GM19452 (cell line): ENCODE measurements around the gene COBL.

Experiments used
- ATAC-seq: cut with Tn5 transposase; IDR thresholded peaks from one replicate; pipeline ENCODE4 v1.9.1; 2021; ENCODE audit not compliant: unreplicated experiment

COBL gene

DNA sequence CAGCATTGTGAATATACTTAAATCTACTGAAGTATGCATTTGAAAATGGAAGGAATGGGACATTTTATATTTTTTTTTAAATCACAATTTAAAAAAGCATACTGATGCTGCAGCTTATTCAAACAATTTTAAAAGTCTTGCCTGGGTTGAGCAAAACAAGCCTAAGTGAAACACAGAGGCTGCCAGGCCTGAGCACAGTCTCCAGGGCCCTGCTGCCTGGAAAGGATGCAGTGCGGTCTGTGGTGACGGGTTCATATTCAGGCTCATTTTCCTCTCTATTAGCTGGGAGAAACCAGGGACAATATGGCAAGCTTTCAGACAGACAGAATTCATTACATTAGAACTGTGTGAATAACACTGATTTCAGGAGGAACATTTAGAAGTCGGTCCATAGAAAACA lies 251.9 kb downstream of the COBL start:
- no peak for ATAC-seq

DNA sequence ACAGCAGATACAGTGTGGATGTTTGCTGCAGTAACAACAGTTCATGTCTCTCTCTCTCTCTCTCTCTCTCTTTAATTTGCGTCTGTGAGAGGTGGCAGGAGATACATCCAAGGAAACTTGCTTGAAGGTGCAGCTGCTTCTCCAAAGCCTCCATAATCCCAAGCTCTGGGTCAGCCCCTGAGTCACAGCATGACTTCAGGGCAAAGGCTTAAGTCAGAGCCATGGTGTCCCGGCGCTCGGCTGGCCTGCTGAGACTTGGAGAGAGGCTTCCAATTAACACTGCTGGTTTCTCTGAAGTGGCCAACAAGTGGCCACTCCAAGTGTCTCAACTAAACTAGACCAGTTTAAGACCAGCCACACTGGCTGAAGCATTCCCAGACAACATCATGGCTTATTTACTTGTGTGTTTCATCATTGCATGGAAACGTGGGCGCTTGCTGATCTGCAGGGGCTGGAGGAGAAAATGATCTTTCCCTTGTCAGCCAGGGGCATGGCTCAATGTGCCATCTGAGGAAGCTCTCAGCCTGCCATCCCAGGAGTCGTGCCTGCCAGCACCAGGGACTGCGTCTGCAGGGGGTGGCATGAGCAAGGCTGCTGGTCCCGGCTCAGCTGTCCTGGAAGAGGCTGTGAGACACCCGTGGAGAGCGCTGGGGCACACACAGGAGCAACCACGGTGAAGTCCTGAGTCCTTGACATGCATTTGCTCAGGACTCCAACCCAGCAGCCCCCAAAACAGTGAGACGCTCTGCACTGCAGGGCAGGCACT lies 254.2 kb downstream of the COBL start:
- ATAC-seq = no peak

DNA sequence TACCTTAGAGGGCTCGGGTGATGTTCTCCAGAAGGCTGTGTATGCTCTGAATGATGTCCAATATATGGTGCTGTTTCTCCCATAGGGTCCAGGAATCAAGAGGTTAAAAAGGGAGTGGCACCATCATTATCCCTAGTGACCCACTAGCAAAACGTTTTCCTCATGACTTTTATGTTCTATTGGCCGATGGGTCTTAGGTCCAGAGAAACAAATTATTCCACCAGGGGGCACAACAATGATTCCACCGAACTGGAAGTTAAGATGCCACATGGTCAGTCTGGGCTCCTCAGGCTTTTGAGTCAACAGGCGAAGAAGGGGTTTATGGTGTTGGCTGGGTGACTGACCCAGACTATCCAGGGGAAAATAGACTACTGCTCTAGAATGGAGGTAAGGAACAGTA lies 256.1 kb downstream of the COBL start:
- no peak for ATAC-seq

DNA sequence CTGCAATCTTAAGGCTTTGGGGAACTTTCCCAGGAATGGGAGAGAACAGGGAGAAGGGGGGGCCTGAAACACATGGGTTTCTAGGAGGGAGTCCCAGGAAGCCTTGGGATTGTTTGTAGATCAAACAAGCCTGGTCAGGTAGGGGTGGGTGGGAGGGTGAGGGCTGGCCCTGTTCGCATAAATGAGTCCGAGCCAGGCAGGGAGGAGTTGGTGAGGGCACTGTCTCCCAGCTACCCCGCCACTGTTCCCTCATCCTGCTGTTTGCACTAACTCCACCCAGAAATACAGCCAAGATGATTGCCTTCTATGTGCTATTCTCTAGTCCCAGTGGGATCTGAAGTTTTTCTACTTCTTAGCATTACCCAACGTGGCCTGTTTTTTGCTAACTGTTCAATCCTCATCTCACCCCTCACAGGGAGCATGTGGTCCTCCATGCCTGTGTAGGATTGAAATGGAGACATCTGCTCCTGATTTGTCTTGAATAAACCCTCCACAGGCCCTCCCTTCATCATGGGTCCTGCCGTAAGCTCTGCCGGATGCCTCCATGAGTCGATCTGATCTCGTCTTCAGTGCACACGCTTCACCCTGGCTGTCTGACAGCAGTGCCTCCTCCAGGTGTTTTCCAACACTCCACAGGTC lies 257.0 kb downstream of the COBL start:
- no peak for ATAC-seq

DNA sequence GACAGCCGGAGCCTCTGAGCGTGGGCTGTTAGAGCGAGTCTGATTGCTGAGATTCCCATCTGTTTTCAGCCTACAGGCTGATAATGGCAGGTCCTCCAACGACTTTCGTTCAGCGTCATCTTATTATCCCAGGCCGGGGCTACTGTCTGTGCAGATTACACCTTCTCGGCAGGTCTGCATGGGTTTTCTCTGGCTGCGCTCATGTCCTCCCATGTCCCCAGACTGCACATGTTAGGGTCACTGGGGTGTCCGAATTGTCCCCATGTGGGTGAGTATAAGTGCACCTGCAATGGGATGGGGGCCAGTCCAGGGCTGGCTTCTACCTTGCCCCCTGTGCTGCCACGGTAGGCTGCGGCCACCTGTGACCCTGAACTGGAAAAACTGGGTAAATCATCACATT lies 257.8 kb downstream of the COBL start:
- no peak for ATAC-seq

DNA sequence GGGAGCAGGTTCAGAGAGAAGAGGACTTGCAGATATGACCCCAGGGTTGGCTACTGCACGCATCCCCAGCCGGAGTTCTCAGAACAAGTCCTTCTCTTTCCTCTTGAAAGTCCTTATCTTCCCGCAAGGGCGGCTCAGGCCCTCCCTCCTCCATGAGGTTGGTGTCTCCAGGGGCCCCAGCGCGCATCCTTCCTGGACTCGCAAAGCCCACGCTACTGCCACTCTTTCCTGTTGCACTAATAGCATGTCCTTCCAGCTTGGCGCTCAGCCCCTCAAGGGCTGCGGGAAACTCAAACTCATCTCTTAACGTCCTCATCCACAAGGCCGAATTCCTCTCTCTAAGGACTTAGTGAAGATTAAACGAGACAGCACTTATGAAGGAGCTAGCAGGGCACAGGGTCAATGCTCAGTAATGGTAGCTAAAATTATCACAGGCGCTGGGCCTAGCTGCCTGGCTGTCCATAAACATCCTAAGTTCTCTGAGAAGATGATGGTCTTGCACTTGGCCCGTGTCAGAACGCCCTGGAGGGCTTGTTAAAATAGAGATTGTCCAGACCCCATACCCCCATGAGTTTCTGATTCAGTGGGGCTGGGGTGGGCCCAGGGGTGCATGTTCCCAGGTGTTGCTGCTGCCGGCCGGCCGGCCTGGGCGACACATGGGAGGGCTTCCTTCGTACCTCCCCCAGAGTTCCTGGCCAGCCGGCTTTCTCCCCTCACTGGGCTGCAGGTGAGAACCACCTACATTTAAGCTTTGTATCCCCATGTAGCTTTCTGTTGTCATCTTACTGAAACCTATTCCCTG lies 261.4 kb downstream of the COBL start:
- no peak for ATAC-seq

DNA sequence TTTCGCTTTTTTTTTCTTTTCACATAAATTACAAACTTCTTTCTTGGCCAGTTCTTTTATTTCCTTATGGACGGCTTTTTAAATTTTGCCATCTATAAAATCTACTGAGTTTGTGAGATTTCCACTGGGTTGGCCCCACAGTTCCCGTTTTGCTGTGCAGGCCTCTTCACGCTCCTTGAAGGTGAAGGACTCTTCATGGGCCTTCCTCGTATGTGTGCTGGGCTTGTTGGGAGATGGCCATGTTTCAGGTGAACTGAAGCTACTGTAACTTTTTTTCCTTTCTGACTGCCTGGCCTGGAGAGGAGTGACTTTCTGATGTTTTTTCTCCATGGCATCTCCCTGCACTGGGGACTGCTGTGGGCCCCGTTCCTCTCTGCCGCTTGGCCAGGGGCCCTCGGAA lies 262.4 kb downstream of the COBL start:
- ATAC-seq = no peak

DNA sequence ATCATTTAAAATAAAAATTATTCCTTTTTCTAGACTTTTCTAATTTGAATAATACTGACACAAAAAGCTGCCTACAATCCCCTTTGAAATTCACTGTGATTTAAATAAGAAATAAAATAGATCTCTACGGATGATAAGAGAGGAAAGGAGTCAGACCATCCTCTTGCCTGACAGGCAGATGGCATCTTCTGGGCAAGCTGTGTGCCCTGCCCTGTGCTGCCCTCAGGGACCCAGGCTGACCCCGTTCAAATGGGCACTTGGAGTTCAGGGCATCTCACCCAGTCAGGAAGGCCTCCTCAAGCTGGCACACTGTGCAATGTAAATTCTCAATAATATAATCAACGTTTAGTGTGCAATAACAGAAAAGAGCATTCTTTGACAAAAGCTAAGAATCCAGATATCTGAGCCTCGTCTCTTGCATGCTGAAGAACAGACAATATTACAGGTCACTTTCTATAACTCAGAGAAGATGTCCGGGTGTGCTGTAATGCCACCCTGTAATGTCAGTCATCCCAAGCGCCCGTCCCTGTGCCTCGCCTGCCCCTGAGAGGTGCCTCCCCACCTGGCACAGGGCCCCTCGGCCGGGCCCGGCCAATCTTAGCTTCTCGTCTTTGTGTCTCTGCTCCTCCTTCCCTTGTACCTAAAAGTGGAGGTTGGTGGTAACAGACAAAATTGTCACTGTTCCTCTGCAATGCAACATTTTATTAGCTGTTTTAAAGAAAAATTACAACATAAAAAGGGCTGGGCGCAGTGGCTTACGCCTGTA lies 263.3 kb downstream of the COBL start:
- ATAC-seq = no peak

DNA sequence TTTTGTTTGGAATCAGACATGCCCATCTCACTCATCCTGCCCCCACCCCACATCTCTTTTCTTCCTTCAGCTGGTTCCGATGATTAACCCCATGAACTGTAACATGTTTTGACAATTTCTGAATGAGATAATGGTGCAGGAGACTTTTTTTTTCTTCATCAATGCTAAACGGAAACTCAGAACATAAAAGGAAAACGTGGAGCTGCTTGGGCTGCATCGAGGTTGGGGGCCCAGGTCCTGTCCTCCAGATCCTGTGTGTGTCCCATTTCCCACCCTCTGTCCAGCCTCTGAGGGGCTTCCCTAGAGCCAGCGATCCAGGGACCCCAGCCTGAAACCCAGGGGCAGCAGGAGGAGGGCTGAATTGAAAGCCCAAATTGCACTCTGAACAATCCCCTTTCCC lies 270.1 kb downstream of the COBL start:
- no peak for ATAC-seq

DNA sequence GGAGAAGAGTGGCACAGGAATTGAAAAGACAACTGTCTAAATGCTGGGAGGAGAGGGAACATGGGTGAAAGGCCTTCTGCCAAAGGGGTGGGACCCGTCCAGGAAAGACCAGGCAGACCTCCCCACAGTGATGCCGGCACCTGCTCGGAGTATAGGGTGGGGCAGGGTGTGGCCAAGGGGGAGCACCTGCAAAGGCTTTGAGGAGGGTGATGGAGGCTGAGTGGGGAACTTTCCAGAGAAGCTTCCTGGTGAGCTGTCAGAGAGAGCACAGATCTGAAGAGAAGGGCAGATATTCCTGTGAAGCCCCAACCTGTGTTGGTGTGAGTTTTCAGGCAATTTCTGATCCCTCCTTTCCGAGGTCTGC lies 270.5 kb downstream of the COBL start:
- no peak for ATAC-seq

DNA sequence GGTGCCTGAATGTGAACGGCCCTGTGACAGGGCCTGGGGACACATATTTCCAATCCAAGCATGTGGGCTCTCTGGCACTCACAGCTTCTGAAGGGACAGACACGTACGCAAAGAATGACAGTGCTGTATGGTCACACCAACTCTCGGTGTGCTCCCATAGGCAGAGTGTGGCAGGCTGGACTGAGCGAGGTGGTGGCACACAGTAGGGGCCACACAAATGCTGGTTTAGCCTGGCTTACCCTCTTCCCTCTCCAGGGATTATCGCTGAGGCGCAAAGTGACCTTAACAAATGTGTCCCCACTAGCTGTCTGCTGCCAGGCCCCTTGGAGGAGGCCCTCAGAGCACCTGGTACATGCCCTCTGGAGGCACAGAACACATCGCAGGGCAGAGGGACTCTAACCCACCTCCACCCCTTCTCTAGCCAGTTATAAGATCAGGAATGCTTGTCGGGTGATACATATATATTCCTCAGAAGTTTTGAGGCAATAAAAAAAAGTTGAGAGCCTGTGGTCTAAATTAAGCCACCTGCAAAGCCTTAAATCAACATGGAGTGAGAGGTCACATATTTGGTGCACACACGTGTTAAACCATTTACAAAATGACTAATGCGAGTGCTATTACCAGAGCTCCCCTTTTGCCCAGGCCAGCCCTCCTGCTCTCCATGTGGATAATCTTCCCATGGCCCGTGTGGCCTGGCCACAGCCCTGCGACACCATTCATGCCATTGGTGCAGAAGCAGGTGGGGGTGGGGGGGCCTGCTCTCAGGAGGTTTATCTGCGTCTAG lies 271.1 kb downstream of the COBL start:
- no peak for ATAC-seq

DNA sequence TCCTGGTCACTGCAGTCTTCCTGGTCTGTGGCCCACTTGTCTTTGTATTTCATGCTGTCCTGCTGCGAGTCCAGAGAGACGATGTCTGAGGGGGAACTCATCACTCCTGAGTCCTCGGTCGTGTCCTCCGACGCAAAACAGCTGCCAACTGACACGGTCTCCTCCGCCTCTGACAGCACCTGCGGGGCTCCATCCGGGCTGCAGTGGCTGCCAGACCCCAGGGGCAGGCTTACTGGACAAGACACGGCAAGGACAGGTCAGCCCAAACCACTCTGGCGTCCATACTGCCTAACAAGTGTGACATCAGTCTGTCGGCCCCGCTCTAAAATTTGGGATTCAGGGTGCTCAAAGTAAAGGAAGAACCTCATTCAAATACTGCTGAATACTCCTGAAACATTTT lies 273.1 kb downstream of the COBL start:
- ATAC-seq = no peak

DNA sequence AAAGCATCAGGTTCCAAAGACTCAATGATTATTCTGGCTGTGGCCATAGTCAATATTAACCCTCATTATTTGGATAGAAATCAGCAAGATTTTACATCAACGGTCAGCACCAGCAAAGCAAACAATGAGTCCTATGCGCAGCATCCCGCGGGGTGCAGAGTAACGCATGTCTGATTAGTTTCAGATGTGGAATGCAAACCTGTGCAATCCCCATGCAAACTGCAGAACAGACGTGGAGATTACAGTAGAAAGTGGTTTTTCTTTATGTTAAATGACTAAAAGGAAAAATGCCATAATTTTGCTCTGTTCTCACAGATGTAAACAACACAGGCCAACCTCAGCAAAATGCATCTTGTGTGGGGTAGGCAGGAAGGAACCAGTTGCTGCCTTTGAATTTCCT lies 275.8 kb downstream of the COBL start:
- no peak for ATAC-seq

DNA sequence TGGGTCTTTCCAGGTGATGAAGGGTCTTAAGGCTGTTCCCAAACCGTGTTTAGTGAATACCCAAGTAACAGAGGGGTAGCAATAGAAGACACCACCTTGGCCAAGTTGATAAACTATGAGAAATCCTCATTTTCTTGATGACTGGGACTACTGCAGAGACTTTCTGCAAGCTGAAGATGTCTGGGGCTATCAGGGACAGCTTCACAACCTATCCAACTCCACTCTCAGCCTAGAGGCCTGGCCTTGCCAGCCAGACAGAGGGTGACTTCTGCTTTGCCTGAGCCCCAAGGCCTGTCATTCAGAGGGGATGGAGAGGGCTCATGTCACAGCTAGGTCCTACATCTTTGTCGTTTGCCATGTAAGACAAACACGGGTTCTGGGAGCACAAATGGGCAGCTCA lies 278.0 kb downstream of the COBL start:
- ATAC-seq = no peak

DNA sequence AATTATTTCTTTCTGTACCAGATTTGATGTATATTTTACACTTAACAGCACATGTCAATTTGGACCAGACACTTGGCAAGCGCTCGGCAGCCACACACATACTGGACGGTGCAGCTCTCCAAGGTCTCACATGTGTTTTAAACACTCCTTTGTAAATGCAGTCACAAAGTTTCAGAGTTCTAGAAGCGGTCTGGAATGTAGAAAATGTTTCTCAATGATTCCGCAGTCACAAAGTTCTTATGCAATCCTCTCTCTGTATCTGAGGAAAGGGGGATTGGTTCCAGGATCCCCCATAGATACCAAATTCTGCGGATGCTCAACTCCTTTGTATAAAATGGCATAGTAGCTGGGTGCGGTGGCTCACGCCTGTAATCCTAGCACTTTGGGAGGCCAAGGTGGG lies 280.9 kb downstream of the COBL start:
- ATAC-seq = no peak

DNA sequence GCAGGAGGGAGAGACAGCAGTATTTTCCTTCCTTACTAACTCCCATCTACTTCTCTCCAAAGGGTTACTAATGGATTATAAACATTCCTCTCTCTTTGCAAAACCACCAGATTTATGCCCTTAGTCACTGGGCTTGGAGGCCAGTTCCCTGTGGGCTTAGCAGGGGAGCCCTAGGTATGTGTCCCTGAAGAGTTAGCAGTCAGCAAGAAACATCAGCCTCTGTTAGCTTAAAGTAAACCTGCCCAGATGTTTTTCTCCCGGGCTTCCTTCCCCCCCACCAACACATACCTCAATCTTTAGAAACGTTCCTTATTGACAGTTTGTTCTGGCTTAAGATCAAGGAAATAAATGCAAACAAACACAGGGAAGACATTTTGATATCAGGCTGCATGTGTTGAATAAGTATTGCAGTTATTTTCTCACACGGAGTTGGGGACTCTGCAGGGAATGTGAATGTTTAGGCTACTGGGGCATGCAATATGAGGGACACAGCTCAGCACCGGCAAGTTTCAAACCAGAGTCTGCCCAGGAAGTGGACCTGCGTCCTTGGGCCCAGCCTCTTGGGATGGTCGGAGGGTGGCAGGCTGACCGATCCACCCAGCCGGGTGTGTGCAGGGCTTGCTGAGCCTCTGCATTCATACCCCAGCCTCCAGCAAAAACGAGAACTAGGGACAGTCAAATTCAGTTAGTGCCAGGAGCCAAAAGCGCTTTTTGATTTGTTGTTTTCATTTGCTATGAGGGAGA lies 281.9 kb downstream of the COBL start:
- no peak for ATAC-seq

DNA sequence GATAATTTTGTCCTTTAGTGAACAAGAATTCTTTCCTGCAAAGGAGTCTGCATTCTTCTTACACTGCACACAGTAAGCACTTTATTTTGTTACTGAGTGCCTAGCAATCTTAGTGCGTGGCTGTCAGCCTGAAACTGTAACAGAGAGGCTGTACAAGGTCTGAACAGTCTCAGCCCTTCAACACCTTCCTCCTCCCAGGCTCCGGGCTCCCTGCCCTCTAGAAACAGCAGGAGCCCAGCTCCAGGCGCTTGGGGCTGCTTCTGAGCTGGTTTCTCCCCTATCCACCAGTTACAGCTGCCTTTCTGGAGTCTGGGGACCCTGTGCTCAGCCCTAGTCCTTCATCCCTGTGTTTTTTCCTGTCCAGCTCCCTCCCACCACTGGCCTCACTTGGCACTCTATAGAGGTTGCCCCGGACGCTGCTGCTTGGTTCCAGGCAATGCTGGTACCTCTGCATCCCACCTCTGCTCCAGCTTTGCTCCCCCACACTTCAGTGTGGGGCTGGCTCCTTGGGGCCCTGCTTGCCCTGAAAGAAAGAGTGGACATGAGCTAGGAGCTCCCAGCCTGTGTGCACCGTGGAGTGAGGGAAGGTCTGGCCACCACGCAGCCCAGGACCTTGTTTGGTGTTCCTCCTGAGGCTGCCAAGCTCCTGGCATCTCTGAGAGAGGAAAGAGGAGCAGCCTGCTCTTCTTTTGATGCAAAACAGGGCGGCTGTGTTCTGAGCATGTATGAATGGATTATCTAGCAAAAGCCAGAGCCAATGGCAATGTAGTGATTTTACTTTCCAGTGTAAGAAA lies 282.7 kb downstream of the COBL start:
- no peak for ATAC-seq

DNA sequence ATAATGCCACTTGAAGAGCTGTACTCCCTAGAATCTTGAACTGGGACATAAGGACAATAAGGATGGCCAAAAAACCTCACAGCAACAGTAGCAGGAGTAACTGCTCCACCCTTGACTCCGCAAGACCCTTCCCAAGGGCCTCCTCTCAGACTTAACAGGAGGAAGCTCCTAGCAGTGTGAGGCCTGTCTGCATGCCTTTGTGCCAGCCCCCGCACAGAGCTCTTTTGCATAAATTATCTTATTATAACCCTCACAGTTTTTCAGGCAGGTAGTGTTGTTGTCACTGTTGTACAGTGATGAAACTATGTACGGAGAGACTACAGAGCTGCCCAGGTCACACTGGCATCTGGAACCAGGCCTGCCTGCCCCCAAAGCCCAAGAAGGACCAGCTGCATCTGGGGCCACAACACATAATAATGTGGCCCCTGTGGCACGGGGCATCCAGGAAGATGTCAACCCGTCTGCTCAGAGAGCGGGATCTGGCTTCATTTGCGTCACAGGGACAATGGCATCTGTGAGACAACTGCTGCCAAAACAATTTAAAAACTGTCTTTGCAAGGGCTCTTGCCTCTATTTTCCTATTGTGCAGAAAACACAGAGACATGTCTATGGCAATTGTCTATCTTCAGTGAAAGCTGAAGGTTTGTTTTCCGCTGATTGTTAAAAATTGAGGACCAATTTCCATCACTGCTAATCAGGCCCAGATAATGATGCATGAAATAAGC lies 284.7 kb downstream of the COBL start:
- no peak for ATAC-seq

DNA sequence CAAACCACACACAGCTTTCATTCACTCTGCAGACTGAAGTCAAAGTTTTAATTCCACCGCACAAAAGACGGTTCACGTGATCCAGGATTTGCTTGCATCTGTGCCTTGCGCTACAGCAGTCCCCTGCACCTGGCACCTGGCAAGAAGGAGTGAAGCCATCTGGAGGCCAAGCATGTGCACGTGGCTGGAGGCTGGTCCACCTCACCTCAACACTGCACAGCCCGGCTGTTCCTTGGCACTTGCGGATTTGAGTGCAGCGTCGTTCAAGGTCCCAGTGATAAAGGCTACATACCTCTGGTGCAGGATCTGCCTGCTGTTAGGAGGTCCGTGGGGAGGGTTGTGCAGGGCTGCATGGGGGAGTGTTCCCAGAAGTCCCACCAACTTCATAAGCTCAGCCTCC lies 285.4 kb downstream of the COBL start:
- no peak for ATAC-seq
